ENCODE data around the gene KAT2B. TPM values are rescaled to one million over a fixed set of nuclear protein-coding genes. Genes with fewer than 3 reads are reported as not detected.

Gene KAT2B
- total RNA-seq, 1 experiment from 2014 or later: 3.2 TPM

GRCh38 chr3:20154928-20155327 lies 114.7 kb downstream of the KAT2B start:
- POLR2A ChIA-PET (ENCODE audit: unreplicated experiment): no interaction called here

GRCh38 chr3:20160230-20160629 lies 120.0 kb downstream of the KAT2B start:
- H2AFZ ChIP-seq: no peak overlapping the region
- TF ChIP-seq CTCF (conservative IDR thresholded peaks at IDR 0.05) (no peak), EZH2 (IDR thresholded peaks at IDR 0.05; ENCODE audit: low read depth) (no peak)
- H4K20me1 ChIP-seq (ENCODE audit: insufficient read depth): no peaks in the 10 kb centered on the region
- intact Hi-C loops (cut with micrococcal nuclease; ENCODE audit: unreplicated experiment): no loop called here
- H3K79me2 ChIP-seq (ENCODE audit: low read depth): no peaks in the 10 kb centered on the region
- H3F3A ChIP-seq (ENCODE audit: insufficient read depth, low read depth): no peaks in the 10 kb centered on the region
- H3K4me2 ChIP-seq: no peak overlapping the region
- CTCF ChIA-PET: interaction anchor here (0.5 kb wide), 1 partner anchor 153 kb away, joined by 8 read pairs; no protein-coding TSS in a partner anchor
- H3K9me3 ChIP-seq (ENCODE audit: insufficient read depth, low read depth): no peaks in the 10 kb centered on the region
- no peaks in the 10 kb centered on the region for H3K27me3 ChIP-seq (ENCODE audit: insufficient read depth, low read depth)
- no peaks in the 10 kb centered on the region for H3K4me1 ChIP-seq (replicated peaks; ENCODE audit: insufficient read depth)
- 0 out of 2 replicates have a peak, but pooled peaks cover 3% of the 10 kb centered on the region for H3K36me3 ChIP-seq (ENCODE audit: low read depth)
- H3K4me3 ChIP-seq: no peak overlapping the region
- no TSS peak for BruUV-seq (replicated peaks)
- POLR2A ChIA-PET (ENCODE audit: unreplicated experiment): no interaction called here
- no peak for DNase-seq
- H3K27ac ChIP-seq: no peak overlapping the region
- H3K9me2 ChIP-seq (ENCODE audit: insufficient read depth): no peaks in the 10 kb centered on the region; the same call in 1 of the 2 replicates

More at GRCh38 chr3:20154928-20155327, 114.7 kb downstream of the KAT2B start:
- H3K9me2 ChIP-seq (ENCODE audit: insufficient read depth): no peaks in the 10 kb centered on the region
- 0 out of 2 replicates have a peak, but pooled peaks cover 3% of the 10 kb centered on the region for H3K36me3 ChIP-seq (ENCODE audit: low read depth)
- no peaks in the 10 kb centered on the region for H3K27me3 ChIP-seq (ENCODE audit: insufficient read depth, low read depth)
- BruUV-seq (replicated peaks): no TSS peak
- no peaks in the 10 kb centered on the region for H3K4me1 ChIP-seq (replicated peaks; ENCODE audit: insufficient read depth)
- H4K20me1 ChIP-seq (ENCODE audit: insufficient read depth): no peaks in the 10 kb centered on the region
- no peaks in the 10 kb centered on the region for H3K79me2 ChIP-seq (ENCODE audit: low read depth)
- H3K9me3 ChIP-seq (ENCODE audit: insufficient read depth, low read depth): no peaks in the 10 kb centered on the region
- H3K27ac ChIP-seq: no peak overlapping the region
- no peak for DNase-seq
- CTCF ChIA-PET: no interaction called here
- H2AFZ ChIP-seq: no peak overlapping the region
- no peak overlapping the region for H3K4me2 ChIP-seq
- no peak overlapping the region for H3K4me3 ChIP-seq
- intact Hi-C loops (cut with micrococcal nuclease; ENCODE audit: unreplicated experiment): no loop called here
- TF ChIP-seq EZH2 (IDR thresholded peaks at IDR 0.05; ENCODE audit: low read depth): no peak
- no peak for TF ChIP-seq CTCF (conservative IDR thresholded peaks at IDR 0.05)
- no peaks in the 10 kb centered on the region for H3F3A ChIP-seq (ENCODE audit: insufficient read depth, low read depth)

GRCh38 chr3:20161714-20162113 lies 121.5 kb downstream of the KAT2B start:
- Histone ChIP-seq H3K4me2 (no peak overlapping the region), H3K4me1 (replicated peaks; ENCODE audit: insufficient read depth) (no peaks in the 10 kb centered on the region), H4K20me1 (ENCODE audit: insufficient read depth) (no peaks in the 10 kb centered on the region), H3K36me3 (ENCODE audit: low read depth) (peaks cover 3% of the 10 kb centered on the region; the same call in 1 of the 2 replicates), H2AFZ (no peak overlapping the region), H3K79me2 (ENCODE audit: low read depth) (no peaks in the 10 kb centered on the region), H3K9me3 (ENCODE audit: insufficient read depth, low read depth) (no peaks in the 10 kb centered on the region), H3K27me3 (ENCODE audit: insufficient read depth, low read depth) (no peaks in the 10 kb centered on the region), H3K9me2 (ENCODE audit: insufficient read depth) (no peaks in the 10 kb centered on the region; the same call in 1 of the 2 replicates), H3F3A (ENCODE audit: insufficient read depth, low read depth) (no peaks in the 10 kb centered on the region), H3K4me3 (no peak overlapping the region), H3K27ac (no peak overlapping the region)
- BruUV-seq (replicated peaks): no TSS peak
- ChIA-PET POLR2A (ENCODE audit: unreplicated experiment) (no interaction called here), CTCF (no interaction called here)
- no peak for DNase-seq
- intact Hi-C loops (cut with micrococcal nuclease; ENCODE audit: unreplicated experiment): no loop called here
- no peak for TF ChIP-seq EZH2 (IDR thresholded peaks at IDR 0.05; ENCODE audit: low read depth)
- TF ChIP-seq CTCF (conservative IDR thresholded peaks at IDR 0.05): no peak

Data from PC-9 (cell line).